ENCODE results near the gene SERTM1. TPM values are rescaled to one million over a fixed set of nuclear protein-coding genes. Genes with fewer than 3 reads are reported as not detected.

SERTM1 gene
- total and polyA plus RNA-seq, 10 of the 15 experiments (the other 5 are each of a cell fraction or from before 2014, with no cell fraction given): not detected

GRCh38 chr13:36725936-36726335 is 52.1 kb downstream of the SERTM1 start:
- ATAC-seq (no peak), DNase-seq (ENCODE audit: low read depth, low spot score) (no peak), FAIRE-seq (no peak)
- H3K9ac ChIP-seq (ENCODE audit: control insufficient read depth, insufficient read depth, low read length): no peak overlapping the region
- in situ Hi-C loops (cut with MboI): no loop called here
- 55% methylated on average over 2 of the region's 2 CpGs for WGBS (ENCODE audit: insufficient coverage, insufficient replicate concordance, low lambda C conversion rate, missing lambda C conversion rate)
- RAD21 ChIA-PET (ENCODE audit: unreplicated experiment): no interaction called here
- no peak overlapping the region for H2AFZ ChIP-seq (ENCODE audit: control insufficient read depth, low read depth, low read length)
- no peaks in the 10 kb centered on the region for H3K79me2 ChIP-seq (ENCODE audit: control insufficient read depth, insufficient read depth, low read length)
- no peak overlapping the region for H3K4me2 ChIP-seq (ENCODE audit: control insufficient read depth, insufficient read depth)
- H3K27me3 ChIP-seq (replicated peaks in 1 of 2; ENCODE audit: control insufficient read depth in 2 of 2, insufficient read depth in 2 of 2, low read length in 1 of 2): no peaks in the 10 kb centered on the region; a peak in 1 of 4 replicates
- intact Hi-C loops (cut with micrococcal nuclease; ENCODE audit: unreplicated experiment): no loop called here
- BruUV-seq (replicated peaks): no TSS peak
- SMC1A ChIA-PET (ENCODE audit: uncharacterized antibody, unreplicated experiment): no interaction called here
- H4K20me1 ChIP-seq (ENCODE audit: control insufficient read depth, insufficient read depth): no peaks in the 10 kb centered on the region
- H3K27ac ChIP-seq (ENCODE audit: control insufficient read depth, insufficient read depth): no peak overlapping the region
- H3K4me3 ChIP-seq: no peak overlapping the region
- POLR2A ChIA-PET: no interaction called here
- H3K9me3 ChIP-seq (replicated peaks; ENCODE audit: control insufficient read depth, insufficient read depth, low read length): no peaks in the 10 kb centered on the region
- H3K4me1 ChIP-seq (ENCODE audit: control insufficient read depth, insufficient read depth, low read length): no peaks in the 10 kb centered on the region
- TF ChIP-seq RCOR1 (conservative IDR thresholded peaks at IDR 0.05; ENCODE audit: low read depth, low read length): no peak
- H3K36me3 ChIP-seq (ENCODE audit: control insufficient read depth in 2 of 2, insufficient read depth in 2 of 2, low read length in 1 of 2): no peaks in the 10 kb centered on the region
- CTCF ChIA-PET: no interaction called here

GRCh38 chr13:36728006-36728405 is 54.2 kb downstream of the SERTM1 start:
- ChIA-PET SMC1A (ENCODE audit: uncharacterized antibody, unreplicated experiment) (no interaction called here), CTCF (interaction anchor here (2.8 kb wide), 1 partner anchor 10 kb away, joined by 12 read pairs; no protein-coding TSS in a partner anchor), RAD21 (ENCODE audit: unreplicated experiment) (no interaction called here), POLR2A (interaction anchor here (0.5 kb wide), 1 partner anchor 366 kb away, joined by 4 read pairs; no protein-coding TSS in a partner anchor)
- Histone ChIP-seq H3K4me2 (ENCODE audit: control insufficient read depth, insufficient read depth) (no peak overlapping the region), H4K20me1 (ENCODE audit: control insufficient read depth, insufficient read depth) (no peaks in the 10 kb centered on the region), H3K36me3 (ENCODE audit: control insufficient read depth in 2 of 2, insufficient read depth in 2 of 2, low read length in 1 of 2) (no peaks in the 10 kb centered on the region), H3K4me1 (ENCODE audit: control insufficient read depth, insufficient read depth, low read length) (no peaks in the 10 kb centered on the region), H3K27me3 (replicated peaks in 1 of 2; ENCODE audit: control insufficient read depth in 2 of 2, insufficient read depth in 2 of 2, low read length in 1 of 2) (no peaks in the 10 kb centered on the region; a peak in 1 of 4 replicates), H3K27ac (ENCODE audit: control insufficient read depth, insufficient read depth) (no peak overlapping the region), H3K4me3 (no peak overlapping the region), H3K9ac (ENCODE audit: control insufficient read depth, insufficient read depth, low read length) (no peak overlapping the region), H3K9me3 (replicated peaks; ENCODE audit: control insufficient read depth, insufficient read depth, low read length) (no peaks in the 10 kb centered on the region), H3K79me2 (ENCODE audit: control insufficient read depth, insufficient read depth, low read length) (no peaks in the 10 kb centered on the region), H2AFZ (ENCODE audit: control insufficient read depth, low read depth, low read length) (no peak overlapping the region)
- BruUV-seq (replicated peaks): no TSS peak
- in situ Hi-C loops (cut with MboI): no loop called here
- DNase-seq (ENCODE audit: low read depth, low spot score): no peak
- intact Hi-C loops (cut with micrococcal nuclease; ENCODE audit: unreplicated experiment): no loop called here
- ATAC-seq: no peak
- TF ChIP-seq DPF2 (IDR thresholded peaks at IDR 0.05) (no peak), SPI1 (IDR thresholded peaks at IDR 0.05; ENCODE audit: borderline replicate concordance, insufficient read depth, low read depth, low read length) (no peak), E2F8 (IDR thresholded peaks at IDR 0.05; ENCODE audit: low read depth, partially characterized antibody) (no peak), EZH2 (IDR thresholded peaks at IDR 0.05; ENCODE audit: borderline replicate concordance, control insufficient read depth, low read depth, low read length) (no peak), MXI1 (IDR thresholded peaks at IDR 0.05; ENCODE audit: low read depth, low read length) (no peak), SMAD5 (IDR thresholded peaks at IDR 0.05; ENCODE audit: low read depth) (no peak)
- no peak for FAIRE-seq
- WGBS (ENCODE audit: insufficient coverage, insufficient replicate concordance, low lambda C conversion rate, missing lambda C conversion rate): 53% methylated on average over 3 of the region's 3 CpGs

Data from GM12878 (cell line).